Keratinocyte (primary cell): ENCODE results near the gene NXN. TPM values are rescaled to one million over a fixed set of nuclear protein-coding genes. Genes with fewer than 3 reads are reported as not detected.
A peak's percentile ranks its signal among the peaks of the same experiment; 100 is the strongest.

ENCODE experiments used
- DNase-seq: peaks from one replicate; pipeline ENCODE4 v3.0.0-alpha.2; 2011; ENCODE audit warnings: low read depth, missing footprints, low spot score
- FAIRE-seq: peaks from 2 replicates; lab custom pipeline; 2011; peaks lifted over from hg19 to GRCh38; lab: Jason Lieb, UNC
- H2AFZ ChIP-seq: 2 replicates; pipeline ENCODE4 v1.6.0; 2012; ENCODE audit warnings: low read length, control low read depth, inconsistent platforms; ENCODE audit not compliant: control insufficient read depth
- H3K27ac ChIP-seq: 2 replicates; pipeline ENCODE4 v1.5.1; 2011; ENCODE audit warnings: low read length; ENCODE audit not compliant: control insufficient read depth, insufficient read depth
- H3K27me3 ChIP-seq: 3 replicates; pipeline ENCODE4 v1.6.0; 2011; ENCODE audit warnings: low read length; ENCODE audit not compliant: control insufficient read depth, insufficient read depth; ENCODE audit errors: extremely low read depth
- H3K36me3 ChIP-seq, 2 experiments: 2 replicates in 1 of 2; 3 replicates in 1 of 2; pipeline ENCODE4 v1.5.1; 2011; ENCODE audit warnings: low read length in 2 of 2, mild to moderate bottlenecking in 1 of 2; ENCODE audit not compliant: control insufficient read depth in 2 of 2, insufficient read depth in 2 of 2; ENCODE audit errors: extremely low read depth in 1 of 2
- H3K4me1 ChIP-seq: 3 replicates; pipeline ENCODE4 v1.5.1; 2011; ENCODE audit warnings: low read length; ENCODE audit not compliant: control insufficient read depth, insufficient read depth; ENCODE audit errors: extremely low read depth
- H3K4me2 ChIP-seq: 3 replicates; pipeline ENCODE4 v1.6.0; 2011; ENCODE audit warnings: low read depth, low read length; ENCODE audit not compliant: control insufficient read depth, insufficient read depth; ENCODE audit errors: extremely low read depth
- H3K4me3 ChIP-seq, 3 experiments: fragments of 200-600 bp in 1 of 3; sonication (generic) in 1 of 3; 2 replicates in 2 of 3; 3 replicates in 1 of 3; pipeline ENCODE4 v1.5.1; 2011 to 2016; ENCODE audit warnings: low read length in 3 of 3, mild to moderate bottlenecking in 3 of 3, control low read depth in 2 of 3, inconsistent platforms in 1 of 3, low read depth in 1 of 3, mixed read lengths in 1 of 3, mixed run types in 1 of 3, moderate library complexity in 1 of 3; ENCODE audit not compliant: control insufficient read depth in 2 of 3, insufficient read depth in 2 of 3; ENCODE audit errors: extremely low read depth in 1 of 3
- H3K79me2 ChIP-seq: 2 replicates; pipeline ENCODE4 v1.6.0; 2012; ENCODE audit warnings: low read length; ENCODE audit not compliant: control insufficient read depth, insufficient read depth
- H3K9ac ChIP-seq: 3 replicates; pipeline ENCODE4 v1.6.0; 2011; ENCODE audit warnings: low read length; ENCODE audit not compliant: control insufficient read depth, insufficient read depth; ENCODE audit errors: extremely low read depth
- H3K9me1 ChIP-seq: 3 replicates; pipeline ENCODE4 v1.6.0; 2011; ENCODE audit warnings: low read length; ENCODE audit not compliant: control insufficient read depth, insufficient read depth; ENCODE audit errors: extremely low read depth
- H3K9me3 ChIP-seq: 2 replicates; pipeline ENCODE4 v1.5.1; 2012; ENCODE audit warnings: low read depth, low read length; ENCODE audit not compliant: control insufficient read depth
- H4K20me1 ChIP-seq: 3 replicates; pipeline ENCODE4 v1.6.0; 2011; ENCODE audit warnings: low read length; ENCODE audit not compliant: control insufficient read depth, insufficient read depth; ENCODE audit errors: extremely low read depth
- CTCF ChIP-seq, 3 experiments: IDR thresholded peaks in 1 of 3; conservative IDR thresholded peaks in 1 of 3; optimal IDR thresholded peaks in 1 of 3; 2 replicates in 2 of 3; 3 replicates in 1 of 3; pipeline versions ENCODE3 to v1.5.1; 2011; ENCODE audit warnings: low read length in 3 of 3, mild to moderate bottlenecking in 3 of 3, moderate library complexity in 2 of 3, control low read depth in 1 of 3, inconsistent platforms in 1 of 3; ENCODE audit not compliant: insufficient read depth in 2 of 3; ENCODE audit errors: extremely low read depth in 1 of 3
- EZH2 ChIP-seq: IDR thresholded peaks from one replicate; pipeline ENCODE4 v1.6.1; 2012; ENCODE audit warnings: inconsistent platforms, mild to moderate bottlenecking, low read length, moderate library complexity
- dilution Hi-C: fragments of 300-500 bp; cut with MboI; formaldehyde crosslinking; loops from one replicate; pipeline ENCODE4 v1.7.0; 2020; ENCODE audit warnings: low sequenced_read_pairs; ENCODE audit not compliant: extremely low pct_ligation_motif_present
- polyA plus RNA-seq, 5 experiments: library from polyadenylated mRNA; depleted of rRNA in 3 of 5; stranded (reverse) in 3 of 5; stranded (forward) in 1 of 5; unstranded in 1 of 5; fragments of >200 nt; gene quantifications; 1 replicate in 1 of 5; 2 replicates in 3 of 5; 3 replicates in 1 of 5; pipeline versions ENCODE4 v1.2.1 to v1.2.3, GENCODE V29; 2011 to 2012; ENCODE audit warnings: missing spikeins in 2 of 5, low read depth in 1 of 5, low replicate concordance in 1 of 5

Gene NXN
- polyA plus RNA-seq, 1 donor (not counting 4 experiments of a cell fraction or from before 2014, with no cell fraction given) = 94.4 TPM

DNA sequence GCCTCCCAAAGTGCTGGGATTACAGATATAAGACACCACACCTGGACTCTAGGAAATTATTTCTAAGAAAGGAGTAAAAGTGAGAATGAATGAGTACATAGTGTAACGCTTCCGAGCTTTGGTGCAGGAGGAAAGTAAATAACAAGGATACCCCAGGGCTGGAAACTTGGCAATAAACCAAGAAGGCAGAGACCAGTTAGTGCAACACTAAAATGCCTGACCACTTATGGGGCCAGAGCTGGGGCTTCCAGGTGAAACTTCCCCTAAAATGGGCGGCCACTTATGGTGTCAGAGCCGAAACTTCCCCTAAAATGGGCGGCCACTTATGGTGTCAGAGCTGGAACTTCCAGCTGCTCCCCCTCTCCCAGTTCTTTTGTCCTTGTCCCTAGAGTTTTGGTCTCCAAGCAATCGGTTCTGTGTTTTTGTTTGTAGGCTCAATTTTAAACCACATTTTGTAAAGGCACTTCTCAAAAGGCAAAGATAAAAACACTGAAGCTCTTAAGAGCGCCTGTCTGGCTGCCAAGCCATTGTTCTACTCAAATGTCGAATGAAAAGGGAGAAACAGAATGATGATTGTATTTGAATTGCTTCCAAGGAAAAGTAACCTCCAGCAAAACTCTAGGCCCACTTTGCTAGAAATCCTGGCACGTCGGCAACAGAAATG lies 63.9 kb downstream of the NXN start:
- Histone ChIP-seq H3K4me1 (peaks cover 11% of the 10 kb centered on the region), H2AFZ (no peak overlapping the region), H3K36me3 (peaks cover 8 to 9% of the 10 kb centered on the region in 2 experiments), H3K4me2 (no peak overlapping the region), H3K27ac (peak overlapping the region; percentile 11), H3K9ac (no peak overlapping the region), H4K20me1 (no peaks in the 10 kb centered on the region), H3K4me3 (no peak overlapping the region), H3K27me3 (no peaks in the 10 kb centered on the region), H3K79me2 (peaks cover 87% of the 10 kb centered on the region), H3K9me1 (peaks cover 2% of the 10 kb centered on the region), H3K9me3 (no peaks in the 10 kb centered on the region)
- TF ChIP-seq EZH2 (no peak), CTCF (optimal IDR thresholded peaks at IDR 0.05 in 1 of 3, IDR thresholded peaks at IDR 0.05 in 1 of 3, conservative IDR thresholded peaks at IDR 0.05 in 1 of 3; ENCODE audit: extremely low read depth in 1 of 3, insufficient read depth in 2 of 3, low read length in 3 of 3) (no peak)
- FAIRE-seq (no peak), DNase-seq (no peak)
- dilution Hi-C loops = no loop called here

GRCh38 chr17:914561-914960 lies 65.0 kb downstream of the NXN start:
- Histone ChIP-seq H3K79me2 (peaks cover 86% of the 10 kb centered on the region), H3K27me3 (no peaks in the 10 kb centered on the region), H3K4me2 (no peak overlapping the region), H4K20me1 (no peaks in the 10 kb centered on the region), H2AFZ (no peak overlapping the region), H3K9me3 (no peaks in the 10 kb centered on the region), H3K4me1 (peaks cover 19% of the 10 kb centered on the region), H3K9ac (no peak overlapping the region), H3K9me1 (no peaks in the 10 kb centered on the region), H3K4me3 (no peak overlapping the region), H3K36me3 (peaks cover 7 to 10% of the 10 kb centered on the region in 2 experiments), H3K27ac (no peak overlapping the region)
- TF ChIP-seq CTCF (optimal IDR thresholded peaks at IDR 0.05 in 1 of 3, IDR thresholded peaks at IDR 0.05 in 1 of 3, conservative IDR thresholded peaks at IDR 0.05 in 1 of 3; ENCODE audit: extremely low read depth in 1 of 3, insufficient read depth in 2 of 3, low read length in 3 of 3) (no peak), EZH2 (no peak)
- no peak for FAIRE-seq
- no peak for DNase-seq
- dilution Hi-C loops = no loop called here
